ENCODE data around the gene IL17REL.

The IL17REL gene

GRCh38 chr22:50012211-50013181, at the start of gene IL17REL:
Gene IL17REL, minus strand, starts transcription at chr22:50012765. Its CDS starts 119 bp downstream, at chr22:50012646.
- no peak for DNase-seq

- no peak for DNase-seq
Measured at GRCh38 chr22:50061824-50062355, 49.3 kb upstream of the IL17REL start.

- DNase-seq = no peak
Measured at GRCh38 chr22:50061141-50061823, 48.7 kb upstream of the IL17REL start.

GRCh38 chr22:50060441-50061140, 48.0 kb upstream of the IL17REL start:
- DNase-seq = no peak

- no peak for DNase-seq
Measured at GRCh38 chr22:50059881-50060262, 47.3 kb upstream of the IL17REL start.

- DNase-seq = no peak
Measured at GRCh38 chr22:50058906-50059880, 46.6 kb upstream of the IL17REL start.

- no peak for DNase-seq
Measured at GRCh38 chr22:50058061-50058905, 45.7 kb upstream of the IL17REL start, which contains the start of gene TTLL8. Gene TTLL8, minus strand, starts transcription at chr22:50058298.

- no peak for DNase-seq
Measured at GRCh38 chr22:50057278-50058060, 44.9 kb upstream of the IL17REL start.

GRCh38 chr22:50056214-50056972, 43.8 kb upstream of the IL17REL start:
- DNase-seq = no peak

GRCh38 chr22:50053861-50054260, 41.3 kb upstream of the IL17REL start:
- DNase-seq = no peak

GRCh38 chr22:50051930-50052329, 39.4 kb upstream of the IL17REL start:
- no peak for DNase-seq

GRCh38 chr22:50049299-50050195, 37.0 kb upstream of the IL17REL start:
- no peak for DNase-seq

GRCh38 chr22:50048836-50049235, 36.3 kb upstream of the IL17REL start:
- DNase-seq = no peak

GRCh38 chr22:50048061-50048765, 35.6 kb upstream of the IL17REL start:
- DNase-seq = no peak

GRCh38 chr22:50047346-50047745, 34.8 kb upstream of the IL17REL start:
- no peak for DNase-seq

- no peak for DNase-seq
Measured at GRCh38 chr22:50046481-50047245, 34.1 kb upstream of the IL17REL start.

- DNase-seq = no peak
Measured at GRCh38 chr22:50046019-50046415, 33.5 kb upstream of the IL17REL start.
